HepG2 (cell line): ENCODE measurements around the gene ADGRG1. TPM values are rescaled to one million over a fixed set of nuclear protein-coding genes. Genes with fewer than 3 reads are reported as not detected.
A peak's percentile ranks its signal among the peaks of the same experiment; 100 is the strongest.

Experiments used
- ATF6 ChIP-seq: sonication (generic); formaldehyde crosslinking; conservative IDR thresholded peaks from 2 replicates; pipeline ENCODE4 v1.4.0; 2020; ENCODE audit warnings: missing genetic modification reagents
- FOXP4 ChIP-seq: sonication (generic); formaldehyde crosslinking; IDR thresholded peaks from 2 replicates; pipeline ENCODE4 v1.4.0; 2020; ENCODE audit warnings: missing genetic modification reagents
- ISL2 ChIP-seq: sonication (generic); formaldehyde crosslinking; IDR thresholded peaks from 2 replicates; pipeline ENCODE4 v1.5.0; 2020; ENCODE audit warnings: missing genetic modification reagents
- KAT2B ChIP-seq: fragments of 150-350 bp; IDR thresholded peaks from 2 replicates; pipeline ENCODE4 v1.6.1; 2014; ENCODE audit warnings: low read depth, low read length, borderline replicate concordance
- MYC ChIP-seq: sonication (generic); formaldehyde crosslinking; IDR thresholded peaks from 2 replicates; pipeline ENCODE4 v1.9.0; 2021; ENCODE audit warnings: missing genetic modification reagents, borderline replicate concordance
- NFAT5 ChIP-seq: sonication (generic); formaldehyde crosslinking; IDR thresholded peaks from 2 replicates; pipeline ENCODE4 v1.4.0; 2020; ENCODE audit warnings: missing genetic modification reagents
- POGK ChIP-seq: sonication (generic); formaldehyde crosslinking; conservative IDR thresholded peaks from 2 replicates; pipeline ENCODE4 v1.8.0; 2022; ENCODE audit warnings: mild to moderate bottlenecking, moderate library complexity, missing genetic modification reagents
- POLR2AphosphoS5 ChIP-seq: IDR thresholded peaks from 2 replicates; pipeline ENCODE4 v1.6.1; 2012; ENCODE audit warnings: low read depth, low read length
- RAD51 ChIP-seq: fragments of 450-650 bp; IDR thresholded peaks from 2 replicates; pipeline ENCODE4 v1.6.1; 2016; ENCODE audit warnings: borderline replicate concordance
- THAP8 ChIP-seq: sonication (generic); formaldehyde crosslinking; IDR thresholded peaks from 2 replicates; pipeline ENCODE4 v1.5.1; 2020; ENCODE audit warnings: missing genetic modification reagents, mild to moderate bottlenecking, borderline replicate concordance
- ZBTB26 ChIP-seq: IDR thresholded peaks from 2 replicates; pipeline ENCODE4 v1.6.1; 2016; ENCODE audit warnings: missing compliant biosample characterization, missing genetic modification reagents, borderline replicate concordance
- ZIK1 ChIP-seq: sonication (generic); formaldehyde crosslinking; IDR thresholded peaks from 2 replicates; pipeline ENCODE4 v1.5.0; 2020; ENCODE audit warnings: mild to moderate bottlenecking, low read depth, missing genetic modification reagents, borderline replicate concordance
- ZNF615 ChIP-seq: sonication (generic); formaldehyde crosslinking; IDR thresholded peaks from 2 replicates; pipeline ENCODE4 v1.5.0; 2020; ENCODE audit warnings: mild to moderate bottlenecking, missing genetic modification reagents, borderline replicate concordance
- ZSCAN30 ChIP-seq: sonication (generic); formaldehyde crosslinking; IDR thresholded peaks from 2 replicates; pipeline ENCODE4 v1.5.0; 2020; ENCODE audit warnings: mild to moderate bottlenecking, missing genetic modification reagents
- polyA plus RNA-seq, 8 experiments: library from polyadenylated mRNA; depleted of rRNA in 3 of 8; stranded (reverse) in 7 of 8; unstranded in 1 of 8; fragments of >200 nt; fragmentation: Illumina TruSeq in 4 of 8; extraction: Trizol in 4 of 8; gene quantifications; 2 replicates each; pipeline versions ENCODE4 v1.2.1 to v1.2.3, GENCODE V29; 2011 to 2016; ENCODE audit warnings: low read depth in 4 of 8, missing spikeins in 1 of 8, mixed read lengths in 1 of 8; ENCODE audit not compliant: insufficient read depth in 1 of 8
- total RNA-seq, 5 experiments: library from RNA; depleted of rRNA; stranded (reverse); fragments of >200 nt; fragmentation: Illumina TruSeq; extraction: Trizol; gene quantifications; 2 replicates each; pipeline ENCODE4 v1.2.3, GENCODE V29; 2016; ENCODE audit warnings: low read depth in 1 of 5

The ADGRG1 gene
- total and polyA plus RNA-seq, 2 of the 13 experiments (the other 11 are each of a cell fraction or from before 2014, with no cell fraction given): 2.7 to 5.9 TPM

GRCh38 chr16:57623251-57624043 lies 5.0 kb upstream of the ADGRG1 start (continued):
- TF ChIP-seq POGK (CRISPR knock-in tag): no peak
- no peak for TF ChIP-seq POLR2AphosphoS5
- TF ChIP-seq MYC (CRISPR knock-in tag): peak; percentile 52; the same call in 1 of the 2 replicates
- 0 out of 2 replicates have a peak, but pooled peaks have one; percentile 12 for TF ChIP-seq ISL2
- TF ChIP-seq ZIK1: no peak
- TF ChIP-seq ZSCAN30 (CRISPR knock-in tag): no peak
- TF ChIP-seq ZBTB26 (CRISPR knock-in tag): no peak
- TF ChIP-seq KAT2B: no peak
- no peak for TF ChIP-seq THAP8 (CRISPR knock-in tag)
- peak; percentile 26; the same call in 1 of the 2 replicates for TF ChIP-seq ZNF615 (CRISPR knock-in tag)
- TF ChIP-seq FOXP4 (CRISPR knock-in tag): peak; percentile 27; the same call in 1 of the 2 replicates
- TF ChIP-seq NFAT5 (CRISPR knock-in tag): no peak
- TF ChIP-seq RAD51: no peak
- TF ChIP-seq ATF6 (CRISPR knock-in tag): no peak
